Measurements from ENCODE around the gene SLC26A8.

SLC26A8 gene

DNA sequence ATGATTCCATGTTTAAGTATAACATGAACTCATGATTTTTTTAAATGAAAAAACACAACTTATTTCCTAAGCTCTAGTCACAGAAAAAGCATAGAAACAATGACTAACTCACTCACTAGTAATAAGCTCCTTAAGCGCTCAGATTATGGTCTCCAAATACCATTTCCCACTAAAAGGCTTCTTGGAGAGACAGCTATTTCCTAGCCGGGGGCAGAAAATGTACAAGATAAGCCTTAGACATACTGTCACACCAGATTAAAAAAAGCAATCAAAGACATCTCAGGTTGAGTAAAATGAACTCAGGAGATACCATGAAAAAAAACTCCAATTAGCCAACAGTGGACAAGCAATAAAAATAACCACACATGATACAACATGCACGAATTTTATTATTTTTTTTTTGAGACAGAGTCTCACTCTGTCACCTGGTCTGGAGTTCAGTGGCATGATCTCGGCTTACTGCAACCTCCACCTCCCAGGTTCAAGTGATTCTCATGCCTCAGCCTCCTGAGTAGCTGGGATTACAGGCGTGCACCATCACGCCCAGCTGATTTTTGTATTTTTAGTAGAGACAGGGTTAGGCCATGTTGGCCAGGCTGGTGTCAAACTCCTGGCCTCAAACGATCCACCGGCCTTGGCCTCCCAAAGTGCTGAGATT, 118.5 kb downstream of the SLC26A8 start:
- H3K36me3 ChIP-seq (ENCODE audit: control insufficient read depth, low read depth, low read length): peaks cover 45% of the 10 kb centered on the region
- peaks cover 20% of the 10 kb centered on the region for H3K9me3 ChIP-seq (ENCODE audit: control insufficient read depth, low read depth, low read length)
- H3K27me3 ChIP-seq (ENCODE audit: control insufficient read depth, insufficient read depth, low read length): no peaks in the 10 kb centered on the region
- H3K9ac ChIP-seq (ENCODE audit: low read length): no peak overlapping the region
- H3K4me1 ChIP-seq (ENCODE audit: control insufficient read depth, low read depth, low read length): no peaks in the 10 kb centered on the region
- no peak overlapping the region for H3K27ac ChIP-seq (ENCODE audit: low read length)
- no peak overlapping the region for H3K4me3 ChIP-seq (ENCODE audit: low read length)

DNA sequence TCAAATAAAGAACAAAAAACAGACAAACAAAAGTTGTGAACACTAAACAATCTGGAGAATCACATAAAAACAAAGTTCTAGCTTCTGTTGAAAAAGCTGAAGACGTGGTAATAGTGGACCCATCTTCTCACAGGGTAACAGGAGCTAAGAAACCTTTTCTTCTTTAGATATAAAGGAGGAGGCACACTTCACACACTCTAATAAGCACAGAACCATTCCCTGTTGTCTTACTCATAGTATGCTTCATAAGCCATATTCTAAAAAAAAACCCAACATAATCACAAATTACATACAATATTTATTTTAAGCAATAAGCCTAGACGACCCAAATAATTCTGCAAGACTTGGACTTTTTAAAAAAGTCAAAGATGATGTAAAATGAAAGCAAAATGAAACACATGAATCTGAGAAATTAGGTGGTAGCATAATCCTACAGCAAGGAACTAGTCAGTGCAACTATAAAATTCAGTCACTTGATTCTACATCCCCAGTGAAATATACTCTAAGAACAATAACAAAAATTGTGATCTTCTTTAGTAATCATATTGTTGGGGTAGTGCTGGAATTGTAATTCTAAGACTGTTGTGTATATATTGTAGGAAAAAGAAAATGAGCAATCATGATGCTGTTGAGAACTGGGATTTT, 119.2 kb downstream of the SLC26A8 start:
- H3K36me3 ChIP-seq (ENCODE audit: control insufficient read depth, low read depth, low read length): peaks cover 38% of the 10 kb centered on the region
- H3K27me3 ChIP-seq (ENCODE audit: control insufficient read depth, insufficient read depth, low read length): no peaks in the 10 kb centered on the region
- H3K9me3 ChIP-seq (ENCODE audit: control insufficient read depth, low read depth, low read length): peaks cover 15% of the 10 kb centered on the region
- H3K4me3 ChIP-seq (ENCODE audit: low read length): no peak overlapping the region
- no peak overlapping the region for H3K27ac ChIP-seq (ENCODE audit: low read length)
- H3K9ac ChIP-seq (ENCODE audit: low read length): no peak overlapping the region
- H3K4me1 ChIP-seq (ENCODE audit: control insufficient read depth, low read depth, low read length): no peaks in the 10 kb centered on the region

DNA sequence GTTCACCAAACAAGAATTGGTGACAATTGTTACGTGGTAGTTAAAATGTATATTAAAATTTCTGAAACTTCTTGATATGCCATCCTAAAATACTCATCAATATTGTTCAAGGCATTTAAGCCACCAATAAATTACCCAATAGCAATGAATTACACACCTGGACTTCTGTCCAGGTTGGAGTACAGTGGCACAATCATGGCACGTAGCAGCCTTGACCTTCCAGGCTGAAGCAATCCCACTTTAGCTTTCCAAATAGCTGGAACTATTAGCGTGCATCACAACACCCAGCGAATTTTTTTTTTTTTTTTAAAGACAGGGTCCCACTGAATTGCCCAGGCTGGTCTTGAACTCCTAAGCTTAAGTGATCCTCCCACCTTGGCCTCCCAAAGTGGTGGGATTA, 120.8 kb downstream of the SLC26A8 start:
- Histone ChIP-seq H3K27me3 (ENCODE audit: control insufficient read depth, insufficient read depth, low read length) (no peaks in the 10 kb centered on the region), H3K9me3 (ENCODE audit: control insufficient read depth, low read depth, low read length) (peaks cover 3% of the 10 kb centered on the region), H3K36me3 (ENCODE audit: control insufficient read depth, low read depth, low read length) (peaks cover 29% of the 10 kb centered on the region), H3K4me1 (ENCODE audit: control insufficient read depth, low read depth, low read length) (no peaks in the 10 kb centered on the region), H3K9ac (ENCODE audit: low read length) (no peak overlapping the region), H3K4me3 (ENCODE audit: low read length) (no peak overlapping the region), H3K27ac (ENCODE audit: low read length) (no peak overlapping the region)

DNA sequence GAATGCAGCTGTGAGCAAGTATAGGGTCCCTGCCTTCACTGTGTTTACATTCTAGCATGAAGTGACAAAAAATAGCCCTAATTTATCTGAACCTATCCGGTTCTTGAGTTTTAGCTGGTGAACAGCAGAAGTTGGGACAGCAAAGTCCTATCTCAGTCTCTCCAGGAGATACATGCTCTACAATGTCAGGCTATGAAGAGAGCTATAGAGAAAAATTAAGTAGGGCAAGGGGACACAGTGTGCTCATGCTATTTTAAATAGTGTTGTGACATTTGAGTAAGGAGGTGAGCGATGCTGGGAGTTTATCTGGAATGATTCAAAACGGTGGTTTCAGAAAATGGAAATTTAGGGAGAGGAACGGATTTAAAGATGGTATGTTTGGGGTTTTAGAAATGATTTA, 124.0 kb downstream of the SLC26A8 start:
- H3K4me1 ChIP-seq (ENCODE audit: control insufficient read depth, low read depth, low read length): peaks cover 8% of the 10 kb centered on the region
- no peak overlapping the region for H3K27ac ChIP-seq (ENCODE audit: low read length)
- no peak overlapping the region for H3K4me3 ChIP-seq (ENCODE audit: low read length)
- H3K27me3 ChIP-seq (ENCODE audit: control insufficient read depth, insufficient read depth, low read length): no peaks in the 10 kb centered on the region
- H3K9me3 ChIP-seq (ENCODE audit: control insufficient read depth, low read depth, low read length): no peaks in the 10 kb centered on the region
- H3K36me3 ChIP-seq (ENCODE audit: control insufficient read depth, low read depth, low read length): peaks cover 22% of the 10 kb centered on the region
- no peak overlapping the region for H3K9ac ChIP-seq (ENCODE audit: low read length)

DNA sequence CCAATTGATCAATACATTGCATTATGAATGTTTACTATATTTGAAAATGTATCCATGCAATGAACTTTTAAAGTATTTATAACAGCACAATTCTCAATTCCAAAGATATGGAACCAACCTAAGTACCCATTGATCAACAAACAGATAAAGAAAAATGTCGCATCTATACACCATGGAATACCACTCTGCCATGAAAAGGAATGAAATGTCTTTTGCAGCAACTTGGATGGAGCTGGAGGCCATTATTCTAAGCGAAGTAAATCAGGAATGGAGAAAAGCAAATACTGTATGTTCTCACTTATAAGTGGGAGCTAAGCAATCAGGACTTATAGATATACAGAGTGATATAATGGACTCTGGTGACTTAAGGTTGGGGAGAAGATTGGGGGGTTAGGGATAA, 126.4 kb downstream of the SLC26A8 start:
- Histone ChIP-seq H3K36me3 (ENCODE audit: control insufficient read depth, low read depth, low read length) (peaks cover 7% of the 10 kb centered on the region), H3K9ac (ENCODE audit: low read length) (no peak overlapping the region), H3K27me3 (ENCODE audit: control insufficient read depth, insufficient read depth, low read length) (no peaks in the 10 kb centered on the region), H3K4me3 (ENCODE audit: low read length) (no peak overlapping the region), H3K27ac (ENCODE audit: low read length) (no peak overlapping the region), H3K9me3 (ENCODE audit: control insufficient read depth, low read depth, low read length) (no peaks in the 10 kb centered on the region), H3K4me1 (ENCODE audit: control insufficient read depth, low read depth, low read length) (peaks cover 13% of the 10 kb centered on the region)

DNA sequence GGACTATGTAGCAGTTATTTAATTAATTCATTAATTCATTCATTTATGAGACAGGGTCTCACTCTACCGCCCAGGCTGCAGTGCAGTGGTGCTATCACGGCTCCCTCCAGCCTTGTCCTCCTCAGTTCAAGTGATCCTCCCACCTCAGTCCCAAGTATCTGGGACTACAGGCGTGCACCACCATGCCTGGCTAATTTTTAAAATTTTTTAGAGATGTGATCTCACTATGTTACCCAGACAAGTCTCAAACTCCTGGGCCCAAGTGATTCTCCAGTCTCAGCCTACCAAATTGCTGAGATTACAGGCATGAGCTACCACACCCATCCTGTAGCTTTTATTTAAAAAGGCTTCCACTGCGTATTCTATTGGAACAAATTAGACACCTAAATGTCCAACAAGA, 127.0 kb downstream of the SLC26A8 start:
- Histone ChIP-seq H3K4me3 (ENCODE audit: low read length) (no peak overlapping the region), H3K9ac (ENCODE audit: low read length) (no peak overlapping the region), H3K4me1 (ENCODE audit: control insufficient read depth, low read depth, low read length) (peaks cover 13% of the 10 kb centered on the region), H3K36me3 (ENCODE audit: control insufficient read depth, low read depth, low read length) (peaks cover 3% of the 10 kb centered on the region), H3K9me3 (ENCODE audit: control insufficient read depth, low read depth, low read length) (no peaks in the 10 kb centered on the region), H3K27me3 (ENCODE audit: control insufficient read depth, insufficient read depth, low read length) (no peaks in the 10 kb centered on the region), H3K27ac (ENCODE audit: low read length) (no peak overlapping the region)

DNA sequence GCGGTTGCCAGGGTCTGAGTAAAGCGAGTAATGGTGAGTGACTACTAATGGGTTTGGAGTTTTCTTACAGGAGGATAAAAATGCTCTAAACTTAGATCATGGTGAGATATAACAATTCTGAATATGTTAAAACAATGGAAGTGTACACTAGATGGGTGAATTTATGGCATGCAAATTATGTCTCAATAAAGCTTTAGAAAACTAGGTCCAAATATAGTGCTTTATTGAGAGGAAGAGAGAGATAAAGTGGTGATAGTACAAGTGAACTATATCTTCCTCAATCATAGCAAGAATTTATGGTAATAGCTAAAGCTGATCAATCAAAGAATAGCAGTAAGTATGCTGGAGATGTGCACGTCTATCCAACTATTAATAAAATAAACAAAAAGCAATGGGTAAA, 127.4 kb downstream of the SLC26A8 start:
- Histone ChIP-seq H3K4me3 (ENCODE audit: low read length) (no peak overlapping the region), H3K36me3 (ENCODE audit: control insufficient read depth, low read depth, low read length) (peaks cover 3% of the 10 kb centered on the region), H3K4me1 (ENCODE audit: control insufficient read depth, low read depth, low read length) (peaks cover 13% of the 10 kb centered on the region), H3K9ac (ENCODE audit: low read length) (no peak overlapping the region), H3K27ac (ENCODE audit: low read length) (no peak overlapping the region), H3K27me3 (ENCODE audit: control insufficient read depth, insufficient read depth, low read length) (no peaks in the 10 kb centered on the region), H3K9me3 (ENCODE audit: control insufficient read depth, low read depth, low read length) (no peaks in the 10 kb centered on the region)

DNA sequence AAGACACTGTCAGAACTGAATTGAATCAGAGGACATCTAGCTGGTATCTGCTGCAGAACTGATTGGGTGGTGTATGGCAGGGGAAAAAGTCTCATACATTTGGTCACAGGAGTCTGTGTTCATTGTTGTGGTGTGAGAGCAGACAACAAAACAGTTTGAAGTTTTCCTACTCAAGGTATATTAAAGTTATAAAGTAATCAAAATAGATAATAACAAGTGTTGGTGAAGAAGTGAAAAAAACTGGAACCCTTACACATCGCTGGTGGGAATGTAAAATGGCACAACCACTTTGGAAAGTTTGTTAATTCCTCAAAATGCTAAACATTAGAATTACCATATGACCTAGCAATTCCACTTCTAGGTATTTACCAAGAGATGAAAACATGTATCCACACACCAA, 128.2 kb downstream of the SLC26A8 start:
- H3K27me3 ChIP-seq (ENCODE audit: control insufficient read depth, insufficient read depth, low read length): no peaks in the 10 kb centered on the region
- no peaks in the 10 kb centered on the region for H3K9me3 ChIP-seq (ENCODE audit: control insufficient read depth, low read depth, low read length)
- peaks cover 3% of the 10 kb centered on the region for H3K36me3 ChIP-seq (ENCODE audit: control insufficient read depth, low read depth, low read length)
- no peak overlapping the region for H3K27ac ChIP-seq (ENCODE audit: low read length)
- no peak overlapping the region for H3K4me3 ChIP-seq (ENCODE audit: low read length)
- H3K4me1 ChIP-seq (ENCODE audit: control insufficient read depth, low read depth, low read length): peaks cover 13% of the 10 kb centered on the region
- no peak overlapping the region for H3K9ac ChIP-seq (ENCODE audit: low read length)

DNA sequence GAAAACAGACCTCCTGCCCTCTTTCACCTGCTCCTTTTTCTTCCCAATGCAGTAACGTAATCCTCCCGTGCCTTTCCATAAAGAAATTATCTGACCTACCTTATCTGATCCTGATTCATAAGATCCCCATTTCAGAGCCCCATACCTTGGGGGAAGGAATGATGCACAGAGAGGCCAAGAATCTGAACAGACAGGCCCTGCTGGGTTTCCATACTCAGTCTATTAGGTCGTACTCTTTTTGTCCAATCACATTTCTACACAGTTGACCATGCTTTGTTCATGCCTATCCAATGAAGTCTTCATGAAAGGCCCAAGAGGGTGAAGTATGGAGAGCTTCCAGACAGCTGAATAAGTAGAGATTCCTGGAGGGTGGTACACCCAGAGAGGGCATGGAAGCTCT, 128.9 kb downstream of the SLC26A8 start:
- peaks cover 13% of the 10 kb centered on the region for H3K4me1 ChIP-seq (ENCODE audit: control insufficient read depth, low read depth, low read length)
- no peak overlapping the region for H3K27ac ChIP-seq (ENCODE audit: low read length)
- H3K9ac ChIP-seq (ENCODE audit: low read length): no peak overlapping the region
- peaks cover 6% of the 10 kb centered on the region for H3K36me3 ChIP-seq (ENCODE audit: control insufficient read depth, low read depth, low read length)
- H3K9me3 ChIP-seq (ENCODE audit: control insufficient read depth, low read depth, low read length): no peaks in the 10 kb centered on the region
- H3K27me3 ChIP-seq (ENCODE audit: control insufficient read depth, insufficient read depth, low read length): no peaks in the 10 kb centered on the region
- no peak overlapping the region for H3K4me3 ChIP-seq (ENCODE audit: low read length)

DNA sequence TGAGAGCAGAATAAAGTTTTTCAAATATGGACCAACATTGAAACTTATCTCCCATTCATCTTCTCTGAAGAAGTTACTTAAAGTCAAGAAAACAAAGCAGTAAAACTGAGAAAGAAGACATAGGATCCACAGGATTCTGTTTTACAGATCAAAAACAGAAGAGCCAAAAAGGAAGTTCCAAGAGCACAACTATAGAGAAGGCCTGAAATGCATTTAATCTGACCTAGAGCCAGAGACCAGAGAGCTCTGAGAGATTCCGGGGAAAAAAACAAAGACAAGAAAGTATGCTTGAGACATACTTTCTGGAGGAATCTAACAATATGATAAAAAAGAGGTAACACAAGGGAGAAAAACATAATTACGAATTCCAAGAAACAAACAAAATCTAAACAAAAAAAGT, 129.7 kb downstream of the SLC26A8 start:
- H3K9me3 ChIP-seq (ENCODE audit: control insufficient read depth, low read depth, low read length): no peaks in the 10 kb centered on the region
- no peak overlapping the region for H3K27ac ChIP-seq (ENCODE audit: low read length)
- H3K4me1 ChIP-seq (ENCODE audit: control insufficient read depth, low read depth, low read length): peaks cover 13% of the 10 kb centered on the region
- H3K9ac ChIP-seq (ENCODE audit: low read length): no peak overlapping the region
- no peak overlapping the region for H3K4me3 ChIP-seq (ENCODE audit: low read length)
- no peaks in the 10 kb centered on the region for H3K27me3 ChIP-seq (ENCODE audit: control insufficient read depth, insufficient read depth, low read length)
- peaks cover 3% of the 10 kb centered on the region for H3K36me3 ChIP-seq (ENCODE audit: control insufficient read depth, low read depth, low read length)
